Kidney (tissue), 14 donors: ENCODE results near the gene AQP12A. TPM values are rescaled to one million over a fixed set of nuclear protein-coding genes. Genes with fewer than 3 reads are reported as not detected.

Experiments used
- DNase-seq, 5 donors: peaks; one replicate each; pipeline ENCODE4 v3.0.0-alpha.2; 2013 to 2020
- FAIRE-seq: peaks from 2 replicates; lab custom pipeline; 2012; peaks lifted over from hg19 to GRCh38; lab: Jason Lieb, UNC
- H3K27ac ChIP-seq, 2 donors: one replicate each; pipeline ENCODE4 v1.7.0; 2013; ENCODE audit warnings: low read depth in 2 of 2, low read length in 2 of 2, inconsistent platforms in 1 of 2
- H3K27me3 ChIP-seq: one replicate; pipeline ENCODE4 v1.7.1; 2013; ENCODE audit warnings: low read length, inconsistent platforms; ENCODE audit not compliant: control insufficient read depth, insufficient read depth
- H3K36me3 ChIP-seq, 3 donors: one replicate each; pipeline versions ENCODE4 v1.7.0 to v1.7.1; 2013; ENCODE audit warnings: low read length in 3 of 3, control low read depth in 1 of 3, inconsistent platforms in 1 of 3; ENCODE audit not compliant: insufficient read depth in 3 of 3, control insufficient read depth in 2 of 3
- H3K4me1 ChIP-seq, 3 donors: one replicate each; pipeline versions ENCODE4 v1.7.0 to v1.7.1; 2013; ENCODE audit warnings: low read length in 3 of 3, inconsistent platforms in 1 of 3, low read depth in 1 of 3; ENCODE audit not compliant: control insufficient read depth in 2 of 3, insufficient read depth in 2 of 3
- H3K4me3 ChIP-seq, 3 donors: one replicate each; pipeline versions ENCODE4 v1.7.0 to v1.8.1; 2013; ENCODE audit warnings: low read length in 3 of 3, control low read depth in 1 of 3, inconsistent platforms in 1 of 3
- H3K9ac ChIP-seq, 3 donors: one replicate each; pipeline versions ENCODE4 v1.7.0 to v1.7.1; 2013; ENCODE audit warnings: low read length in 3 of 3, control low read depth in 1 of 3, inconsistent platforms in 1 of 3
- H3K9me3 ChIP-seq, 3 donors: one replicate each; pipeline versions ENCODE4 v1.7.0 to v1.7.1; 2013; ENCODE audit warnings: low read length in 3 of 3, control low read depth in 1 of 3, inconsistent platforms in 1 of 3; ENCODE audit not compliant: control insufficient read depth in 2 of 3, insufficient read depth in 1 of 3
- CTCF ChIP-seq: IDR thresholded peaks from 3 replicates; pipeline ENCODE4 v1.5.1; 2012; ENCODE audit warnings: mild to moderate bottlenecking, moderate library complexity, borderline replicate concordance; ENCODE audit not compliant: insufficient read depth; ENCODE audit errors: extremely low read depth
- intact Hi-C: fragments of 100-400 bp; cut with DNase I; formaldehyde crosslinking; loops from one replicate; pipeline ENCODE4 v1.11.1; 2022
- polyA plus RNA-seq: library from polyadenylated mRNA; stranded (reverse); fragments of 350-450 nt; fragmentation: Illumina TruSeq; extraction: RNeasy Lipid Tissue Mini Kit (QIAGEN cat#74804); gene quantifications from one replicate; pipeline ENCODE4 v1.2.3, GENCODE V29; 2014; ENCODE audit warnings: low read depth, low replicate concordance; ENCODE audit not compliant: insufficient read depth
- total RNA-seq: library from RNA; stranded (reverse); fragmentation: NEBNext Ultra II Directional; extraction: Animal tissue kit (Norgen Biotek cat#: 25700); gene quantifications from one replicate; pipeline ENCODE4 v1.2.1, GENCODE V29; 2021
- donor health status: control.
- donor health status: control.
- donor health status: control.
- donor health status: control.
- donor health status: control.
- donor health status: DM: yes; HTN: yes; CAD: no.
- donor health status: Normal renal cell carcinoma (clear cell type).

AQP12A gene
- total and polyA plus RNA-seq, 2 donors from 2014 or later: not detected

GRCh38 chr2:240745456-240745855 is 53.8 kb downstream of the AQP12A start:
- no peak for FAIRE-seq
- no peak overlapping the region for H3K27ac ChIP-seq
- H3K4me3 ChIP-seq: no peak overlapping the region
- no peaks in the 10 kb centered on the region for H3K27me3 ChIP-seq
- intact Hi-C loops: no loop called here
- no peak overlapping the region for H3K9ac ChIP-seq
- H3K4me1 ChIP-seq: no peaks in the 10 kb centered on the region
- no peak for DNase-seq
- no peaks in the 10 kb centered on the region for H3K36me3 ChIP-seq
- no peaks in the 10 kb centered on the region for H3K9me3 ChIP-seq
- no peak for TF ChIP-seq CTCF

- no peaks in the 10 kb centered on the region for H3K36me3 ChIP-seq
- H3K4me1 ChIP-seq: no peaks in the 10 kb centered on the region
- no peak overlapping the region for H3K9ac ChIP-seq
- no peaks in the 10 kb centered on the region for H3K9me3 ChIP-seq
- no peak overlapping the region for H3K4me3 ChIP-seq
- TF ChIP-seq CTCF: no peak
- H3K27me3 ChIP-seq: no peaks in the 10 kb centered on the region
- FAIRE-seq: no peak
- intact Hi-C loops: no loop called here
- H3K27ac ChIP-seq: no peak overlapping the region
- DNase-seq: no peak
These were observed 54.3 kb downstream of the AQP12A start for GRCh38 chr2:240745962-240746361.

GRCh38 chr2:240746671-240747070 is 55.0 kb downstream of the AQP12A start:
- intact Hi-C loops: no loop called here

More at GRCh38 chr2:240746671-240747070, 55.0 kb downstream of the AQP12A start:
- Histone ChIP-seq H3K9me3 (no peaks in the 10 kb centered on the region), H3K27ac (no peak overlapping the region), H3K4me1 (no peaks in the 10 kb centered on the region), H3K4me3 (no peak overlapping the region), H3K36me3 (no peaks in the 10 kb centered on the region), H3K9ac (no peak overlapping the region), H3K27me3 (no peaks in the 10 kb centered on the region)
- no peak for FAIRE-seq
- no peak for DNase-seq
- no peak for TF ChIP-seq CTCF
